H1 (cell line): ENCODE results near the gene UBASH3A. TPM values are rescaled to one million over a fixed set of nuclear protein-coding genes. Genes with fewer than 3 reads are reported as not detected.

Source experiments
- CTCF ChIA-PET: fragments of 300-600 bp; sonication (Branson Sonifier 250); formaldehyde crosslinking; loops from one replicate; lab custom pipeline; 2021; ENCODE audit not compliant: partially characterized antibody; lab: Charles Lee
- POLR2A ChIA-PET: fragments of 300-600 bp; sonication (Branson Sonifier 250); formaldehyde crosslinking; loops from one replicate; lab custom pipeline; 2021; ENCODE audit warnings: inconsistent platforms; ENCODE audit not compliant: partially characterized antibody; lab: Charles Lee
- DNase-seq, 2 experiments: peaks; one replicate each; pipeline versions ENCODE4 v3.0.0 to v3.0.0-alpha.2; 2010 to 2022; ENCODE audit warnings: low spot score in 2 of 2, low read depth in 1 of 2, mixed read lengths in 1 of 2
- FAIRE-seq: peaks from 2 replicates; lab custom pipeline; 2011; peaks lifted over from hg19 to GRCh38; lab: Jason Lieb, UNC
- H2AFZ ChIP-seq: 2 replicates; pipeline ENCODE4 v1.8.1; 2012; ENCODE audit warnings: low read length, inconsistent platforms
- H2AK5ac ChIP-seq: 2 replicates; pipeline ENCODE4 v1.6.1; 2013; ENCODE audit warnings: low read depth, low read length
- H2BK120ac ChIP-seq: replicated peaks from 2 replicates; pipeline ENCODE3; 2013; ENCODE audit warnings: low read depth, low read length, inconsistent platforms
- H2BK12ac ChIP-seq: 2 replicates; pipeline ENCODE4 v1.6.1; 2013; ENCODE audit warnings: low read depth, low read length
- H2BK15ac ChIP-seq: 2 replicates; pipeline ENCODE4 v1.6.1; 2013; ENCODE audit warnings: low read length
- H2BK20ac ChIP-seq: 2 replicates; pipeline ENCODE4 v1.6.1; 2013; ENCODE audit warnings: low read length
- H2BK5ac ChIP-seq: 2 replicates; pipeline ENCODE4 v1.6.1; 2013; ENCODE audit warnings: low read depth, low read length
- H3K14ac ChIP-seq: 2 replicates; pipeline ENCODE4 v1.6.1; 2013; ENCODE audit warnings: inconsistent platforms; ENCODE audit not compliant: insufficient read length
- H3K18ac ChIP-seq: 2 replicates; pipeline ENCODE4 v1.6.1; 2013; ENCODE audit warnings: low read length; ENCODE audit errors: extremely low read depth
- H3K23ac ChIP-seq: 2 replicates; pipeline ENCODE4 v1.6.1; 2013; ENCODE audit warnings: inconsistent platforms; ENCODE audit not compliant: insufficient read length
- H3K23me2 ChIP-seq: 2 replicates; pipeline ENCODE4 v1.6.1; 2013; ENCODE audit warnings: low read depth, low read length
- H3K27ac ChIP-seq: 2 replicates; pipeline ENCODE4 v1.6.1; 2011; ENCODE audit warnings: low read depth, low read length, inconsistent platforms
- H3K27me3 ChIP-seq, 4 experiments: replicated peaks in 1 of 4; 1 replicate in 1 of 4; 2 replicates in 3 of 4; pipeline versions ENCODE4 v1.6.1 to v1.8.1; 2011 to 2013; ENCODE audit warnings: low read length in 3 of 4, mild to moderate bottlenecking in 3 of 4, inconsistent platforms in 2 of 4, mixed read lengths in 2 of 4, moderate library complexity in 1 of 4; ENCODE audit not compliant: control insufficient read depth in 3 of 4, insufficient read depth in 3 of 4; ENCODE audit errors: extremely low read depth in 1 of 4
- H3K36me3 ChIP-seq, 4 experiments: 2 replicates each; pipeline versions ENCODE4 v1.6.1 to v1.8.1; 2011 to 2013; ENCODE audit warnings: mild to moderate bottlenecking in 4 of 4, low read length in 3 of 4, moderate library complexity in 2 of 4, control low read depth in 1 of 4, inconsistent platforms in 1 of 4; ENCODE audit not compliant: insufficient read depth in 4 of 4, control insufficient read depth in 2 of 4
- H3K4ac ChIP-seq: replicated peaks from 2 replicates; pipeline ENCODE3; 2013; ENCODE audit warnings: low read length, low read depth, mixed read lengths, inconsistent platforms; ENCODE audit not compliant: insufficient read length
- H3K4me1 ChIP-seq, 4 experiments: replicated peaks in 1 of 4; 1 replicate in 1 of 4; 2 replicates in 3 of 4; pipeline versions ENCODE4 v1.6.1 to v1.8.1; 2011 to 2013; ENCODE audit warnings: low read length in 3 of 4, inconsistent platforms in 2 of 4, mixed read lengths in 1 of 4; ENCODE audit not compliant: insufficient read depth in 4 of 4, control insufficient read depth in 3 of 4
- H3K4me2 ChIP-seq, 2 experiments: 2 replicates each; pipeline versions ENCODE4 v1.6.1 to v1.8.1; 2011 to 2013; ENCODE audit warnings: low read depth in 2 of 2, low read length in 2 of 2, control low read depth in 1 of 2, inconsistent platforms in 1 of 2, mild to moderate bottlenecking in 1 of 2; ENCODE audit not compliant: insufficient read depth in 1 of 2
- H3K4me3 ChIP-seq, 4 experiments: fragments of 200-600, 300-600 bp in 1 of 4; sonication (generic), shearing (Covaris generic), sonication (Bioruptor Twin) in 1 of 4; 2 replicates each; pipeline versions ENCODE4 v1.5.1 to v1.8.1; 2011 to 2016; ENCODE audit warnings: low read length in 4 of 4, low read depth in 3 of 4, control low read depth in 2 of 4, inconsistent platforms in 2 of 4, mild to moderate bottlenecking in 2 of 4, mixed read lengths in 1 of 4, moderate library complexity in 1 of 4; ENCODE audit not compliant: insufficient read depth in 2 of 4; ENCODE audit errors: extremely low read depth in 1 of 4
- H3K56ac ChIP-seq: replicated peaks from 2 replicates; pipeline ENCODE3; 2013; ENCODE audit warnings: low read depth, mild to moderate bottlenecking, mixed read lengths, low read length, inconsistent platforms; ENCODE audit not compliant: insufficient read length
- H3K79me1 ChIP-seq: 2 replicates; pipeline ENCODE4 v1.6.1; 2013; ENCODE audit warnings: low read depth, low read length, control low read depth
- H3K79me2 ChIP-seq, 2 experiments: 2 replicates each; pipeline versions ENCODE4 v1.6.1 to v1.8.1; 2012 to 2013; ENCODE audit warnings: low read length in 2 of 2, mild to moderate bottlenecking in 2 of 2, inconsistent platforms in 1 of 2; ENCODE audit not compliant: insufficient read depth in 2 of 2, control insufficient read depth in 1 of 2
- H3K9ac ChIP-seq, 4 experiments: replicated peaks in 1 of 4; 1 replicate in 1 of 4; 2 replicates in 3 of 4; pipeline versions ENCODE4 v1.6.1 to v1.8.1; 2011 to 2013; ENCODE audit warnings: low read depth in 3 of 4, low read length in 3 of 4, control low read depth in 2 of 4, mild to moderate bottlenecking in 2 of 4, moderate library complexity in 2 of 4, inconsistent platforms in 1 of 4; ENCODE audit errors: extremely low read depth in 1 of 4
- H3K9me3 ChIP-seq, 2 experiments: 2 replicates each; pipeline versions ENCODE4 v1.6.1 to v1.8.1; 2012 to 2013; ENCODE audit warnings: mild to moderate bottlenecking in 2 of 2, moderate library complexity in 2 of 2, control low read depth in 1 of 2, inconsistent platforms in 1 of 2, low read depth in 1 of 2, low read length in 1 of 2, mixed read lengths in 1 of 2; ENCODE audit not compliant: insufficient read depth in 2 of 2
- H4K20me1 ChIP-seq, 2 experiments: replicated peaks in 1 of 2; 2 replicates each; pipeline versions ENCODE3 to v1.8.1; 2011 to 2013; ENCODE audit warnings: inconsistent platforms in 2 of 2, low read length in 2 of 2, mild to moderate bottlenecking in 1 of 2; ENCODE audit not compliant: insufficient read depth in 2 of 2, control insufficient read depth in 1 of 2
- H4K5ac ChIP-seq: 2 replicates; pipeline ENCODE4 v1.6.1; 2013; ENCODE audit warnings: low read length, low read depth, mixed read lengths, inconsistent platforms; ENCODE audit not compliant: insufficient read length
- H4K8ac ChIP-seq: 2 replicates; pipeline ENCODE4 v1.8.0; 2013; ENCODE audit warnings: mild to moderate bottlenecking, moderate library complexity, low read length, inconsistent platforms; ENCODE audit not compliant: insufficient read depth; ENCODE audit errors: extremely low read depth
- H4K91ac ChIP-seq: replicated peaks from 2 replicates; pipeline ENCODE3; 2013; ENCODE audit warnings: low read length, mixed read lengths, inconsistent platforms; ENCODE audit not compliant: insufficient read length
- CBX8 ChIP-seq: fragments of 300-800, 300-1000 bp; sonication (generic); IDR thresholded peaks from 2 replicates; pipeline ENCODE4 v1.7.1; 2016; ENCODE audit warnings: low read depth, low read length, borderline replicate concordance
- FOSL1 ChIP-seq: IDR thresholded peaks from 2 replicates; pipeline ENCODE4 v1.6.1; 2011; ENCODE audit warnings: mild to moderate bottlenecking, low read depth, low read length, moderate library complexity; ENCODE audit not compliant: insufficient read depth
- GABPA ChIP-seq: IDR thresholded peaks from 2 replicates; pipeline ENCODE4 v1.6.1; 2011; ENCODE audit warnings: mild to moderate bottlenecking, low read length, moderate library complexity, borderline replicate concordance; ENCODE audit not compliant: insufficient read depth
- HDAC2 ChIP-seq, 2 experiments: fragments of 300-600 bp in 1 of 2; sonication (generic) in 1 of 2; IDR thresholded peaks; 2 replicates each; pipeline ENCODE4 v1.6.1; 2011 to 2012; ENCODE audit warnings: low read depth in 2 of 2, low read length in 2 of 2, mild to moderate bottlenecking in 2 of 2, moderate library complexity in 2 of 2, borderline replicate concordance in 1 of 2, inconsistent platforms in 1 of 2
- PHF8 ChIP-seq: fragments of 200-600 bp; sonication (generic); conservative IDR thresholded peaks from 2 replicates; pipeline ENCODE4 v1.7.1; 2012; ENCODE audit warnings: low read depth, mild to moderate bottlenecking, inconsistent platforms, low read length, moderate library complexity
- RFX5 ChIP-seq: IDR thresholded peaks from 2 replicates; pipeline ENCODE4 v1.6.1; 2011; ENCODE audit warnings: low read depth, low read length, improper control_type of control experiment, borderline replicate concordance
- RNF2 ChIP-seq: fragments of 200-900, 300-1000 bp; sonication (generic); IDR thresholded peaks from 2 replicates; pipeline ENCODE4 v1.7.1; 2016; ENCODE audit warnings: borderline replicate concordance, low read depth, mild to moderate bottlenecking, antibody characterized with exemption, low read length; ENCODE audit not compliant: poor library complexity, severe bottlenecking; ENCODE audit errors: missing control alignments
- SP2 ChIP-seq: IDR thresholded peaks from 2 replicates; pipeline ENCODE4 v1.6.1; 2012; ENCODE audit warnings: mild to moderate bottlenecking, low read length, inconsistent platforms
- TAF1 ChIP-seq: IDR thresholded peaks from 2 replicates; pipeline ENCODE4 v1.6.1; 2011; ENCODE audit warnings: mild to moderate bottlenecking, low read depth, low read length
- WGBS, 2 experiments: shearing (Covaris generic) in 1 of 2; methylation state at CpG; one replicate each; pipeline versions ENCODE4 v1.1.6 to v1.1.7; 2013 to 2015; ENCODE audit warnings: low lambda C conversion rate in 2 of 2, mixed read lengths in 2 of 2, inconsistent platforms in 1 of 2, low coverage in 1 of 2, missing lambda C conversion rate in 1 of 2; ENCODE audit not compliant: insufficient replicate concordance in 2 of 2, insufficient coverage in 1 of 2, insufficient read length in 1 of 2; ENCODE audit errors: extremely low coverage in 1 of 2, missing lambda C conversion rate in 1 of 2; 5-methylcytosine and 5-hydroxymethylcytosine counted together
- polyA plus RNA-seq, 7 experiments: library from polyadenylated mRNA; depleted of rRNA in 3 of 7; stranded (reverse) in 5 of 7; unstranded in 2 of 7; fragments of >200 nt in 5 of 7; fragments of 200-250 nt in 2 of 7; gene quantifications; 1 replicate in 5 of 7; 2 replicates in 1 of 7; 4 replicates in 1 of 7; pipeline versions ENCODE4 v1.2.1 to v1.2.3, GENCODE V29; 2011 to 2013; ENCODE audit warnings: missing spikeins in 2 of 7, mixed read lengths in 2 of 7
- total RNA-seq: library from RNA; stranded (reverse); fragmentation: NEBNext Ultra II Directional; extraction: Animal tissue kit (Norgen Biotek cat#: 25700); gene quantifications from 2 replicates; pipeline ENCODE4 v1.2.1, GENCODE V29; 2021
- TF ChIP-seq, protein P1 (sequence below): IDR thresholded peaks from 2 replicates; pipeline ENCODE4 v1.6.1; 2012; ENCODE audit warnings: inconsistent platforms
- TF ChIP-seq, protein P2 (sequence below): IDR thresholded peaks from 2 replicates; pipeline ENCODE4 v1.6.1; 2012; ENCODE audit warnings: low read length, inconsistent platforms

Gene UBASH3A
- total and polyA plus RNA-seq, 2 of the 8 experiments (the other 6 are each of a cell fraction or from before 2014, with no cell fraction given) = not detected

DNA sequence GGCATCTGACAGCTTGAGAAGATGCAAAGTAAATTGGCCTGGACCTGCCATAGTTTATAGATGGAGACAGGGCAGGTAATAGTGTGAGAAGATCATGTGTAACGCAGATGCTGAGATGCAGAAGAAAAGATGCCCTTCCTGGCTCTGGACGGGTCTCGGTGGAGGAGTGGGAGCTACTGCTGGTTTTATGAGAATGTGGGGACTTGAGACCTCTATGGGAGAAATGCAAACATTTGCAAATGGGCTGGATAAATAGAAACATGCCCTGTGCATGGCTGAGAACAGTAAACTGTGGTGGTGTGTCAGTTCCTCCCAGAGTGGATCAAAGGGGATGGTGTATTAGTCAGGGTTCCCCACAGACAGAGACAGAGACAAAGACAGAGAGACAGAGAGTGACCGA is 21.9 kb downstream of the UBASH3A start:
- no peak overlapping the region for H3K23ac ChIP-seq
- H2BK20ac ChIP-seq = no peak overlapping the region
- no peak overlapping the region for H2BK12ac ChIP-seq
- no peaks in the 10 kb centered on the region; a peak in 1 of 7 replicates for H3K27me3 ChIP-seq
- no peak overlapping the region for H3K9ac ChIP-seq
- H3K4me1 ChIP-seq = no peaks in the 10 kb centered on the region
- no peak overlapping the region for H3K18ac ChIP-seq
- no peak overlapping the region for H3K4ac ChIP-seq
- POLR2A ChIA-PET = no interaction called here
- CTCF ChIA-PET = interaction anchor here (1.2 to 2.6 kb wide), 2 partner anchors 11 to 111 kb away, joined by 3 to 8 read pairs; partner anchors contain the start of gene TFF3
- no peak overlapping the region for H4K5ac ChIP-seq
- no peak overlapping the region for H3K14ac ChIP-seq
- H4K8ac ChIP-seq = no peak overlapping the region
- 87% methylated on average over 4 of the region's 4 CpGs; no CpG with 5 or more reads in 1 of the 2 experiments for WGBS, 2 experiments
- H3K79me2 ChIP-seq = no peaks in the 10 kb centered on the region
- no peak overlapping the region for H2BK15ac ChIP-seq
- FAIRE-seq (no peak), DNase-seq (no peak)
- H3K4me2 ChIP-seq = no peak overlapping the region
- H2AK5ac ChIP-seq = no peak overlapping the region
- H2BK120ac ChIP-seq = no peak overlapping the region
- 0 out of 4 replicates have a peak, but pooled peaks cover 0 to 2% of the 10 kb centered on the region in 2 experiments for H3K9me3 ChIP-seq
- no peaks in the 10 kb centered on the region for H4K20me1 ChIP-seq
- no peak overlapping the region for H2BK5ac ChIP-seq
- H3K4me3 ChIP-seq = no peak overlapping the region
- no peaks in the 10 kb centered on the region for H3K79me1 ChIP-seq
- H3K36me3 ChIP-seq = no peaks in the 10 kb centered on the region
- H4K91ac ChIP-seq = no peak overlapping the region
- H3K27ac ChIP-seq = no peak overlapping the region
- no peaks in the 10 kb centered on the region for H3K23me2 ChIP-seq
- no peak overlapping the region for H3K56ac ChIP-seq
- H2AFZ ChIP-seq = no peak overlapping the region
- TF ChIP-seq RFX5 (no peak), GABPA (no peak), SP2 (no peak), RNF2 (no peak), CBX8 (no peak), PHF8 (no peak), HDAC2 (IDR thresholded peaks at IDR 0.05; ENCODE audit: borderline replicate concordance in 1 of 2, low read depth in 2 of 2, low read length in 2 of 2) (no peak), FOSL1 (no peak), TAF1 (no peak)
- TF ChIP-seq, protein P1, sequence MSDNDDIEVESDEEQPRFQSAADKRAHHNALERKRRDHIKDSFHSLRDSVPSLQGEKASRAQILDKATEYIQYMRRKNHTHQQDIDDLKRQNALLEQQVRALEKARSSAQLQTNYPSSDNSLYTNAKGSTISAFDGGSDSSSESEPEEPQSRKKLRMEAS = no peak
- TF ChIP-seq, protein P2, sequence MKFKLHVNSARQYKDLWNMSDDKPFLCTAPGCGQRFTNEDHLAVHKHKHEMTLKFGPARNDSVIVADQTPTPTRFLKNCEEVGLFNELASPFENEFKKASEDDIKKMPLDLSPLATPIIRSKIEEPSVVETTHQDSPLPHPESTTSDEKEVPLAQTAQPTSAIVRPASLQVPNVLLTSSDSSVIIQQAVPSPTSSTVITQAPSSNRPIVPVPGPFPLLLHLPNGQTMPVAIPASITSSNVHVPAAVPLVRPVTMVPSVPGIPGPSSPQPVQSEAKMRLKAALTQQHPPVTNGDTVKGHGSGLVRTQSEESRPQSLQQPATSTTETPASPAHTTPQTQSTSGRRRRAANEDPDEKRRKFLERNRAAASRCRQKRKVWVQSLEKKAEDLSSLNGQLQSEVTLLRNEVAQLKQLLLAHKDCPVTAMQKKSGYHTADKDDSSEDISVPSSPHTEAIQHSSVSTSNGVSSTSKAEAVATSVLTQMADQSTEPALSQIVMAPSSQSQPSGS = no peak
